ENCODE results near the gene BBS7. TPM values are rescaled to one million over a fixed set of nuclear protein-coding genes. Genes with fewer than 3 reads are reported as not detected.

BBS7 gene
- total and polyA plus RNA-seq, 2 of the 13 experiments (the other 11 are each of a cell fraction or from before 2014, with no cell fraction given): 9.0 to 15.7 TPM

DNA sequence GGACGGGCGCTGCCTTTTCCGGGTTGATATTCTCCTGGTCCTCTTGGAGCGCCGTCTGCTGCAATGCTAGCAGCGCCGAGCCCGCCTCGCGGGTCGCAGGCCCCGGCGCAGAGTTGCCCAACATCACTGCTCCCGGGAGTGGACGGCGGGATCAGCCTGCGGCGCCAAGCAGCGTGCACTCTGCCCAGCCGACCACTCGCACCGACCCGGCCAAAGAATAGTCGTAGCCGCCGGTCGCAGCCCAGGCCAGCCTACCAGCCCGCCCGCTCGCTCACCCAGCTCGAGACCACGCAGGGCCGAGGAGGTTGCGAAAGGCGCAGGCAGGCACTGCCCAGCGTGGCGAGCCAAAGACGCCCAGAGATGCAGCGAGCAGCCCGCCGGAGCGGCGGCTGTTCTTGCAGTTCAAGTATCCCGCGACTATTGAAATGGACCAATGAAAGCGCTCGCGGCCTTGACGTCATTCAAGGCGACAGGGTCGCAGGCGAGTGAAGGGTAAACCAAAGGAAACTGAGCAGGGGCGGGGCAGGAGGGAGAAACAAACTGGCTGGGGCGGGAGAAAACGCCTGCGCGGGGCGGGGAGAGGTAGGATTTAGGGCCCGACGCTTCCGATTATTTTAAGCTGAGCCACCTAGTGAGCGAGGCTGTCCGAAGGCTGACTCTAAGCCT, 46.6 kb downstream of the BBS7 start, which contains the start of gene CCNA2 (continued):
- peak; percentile 14 for TF ChIP-seq TBL1XR1 (IDR thresholded peaks at IDR 0.05; ENCODE audit: borderline replicate concordance, low read length, partially characterized antibody)
- 0 out of 2 replicates have a peak, but pooled peaks have one; percentile 28 for TF ChIP-seq RCOR2 (CRISPR knock-in tag; IDR thresholded peaks at IDR 0.05)
- TF ChIP-seq, protein P1, sequence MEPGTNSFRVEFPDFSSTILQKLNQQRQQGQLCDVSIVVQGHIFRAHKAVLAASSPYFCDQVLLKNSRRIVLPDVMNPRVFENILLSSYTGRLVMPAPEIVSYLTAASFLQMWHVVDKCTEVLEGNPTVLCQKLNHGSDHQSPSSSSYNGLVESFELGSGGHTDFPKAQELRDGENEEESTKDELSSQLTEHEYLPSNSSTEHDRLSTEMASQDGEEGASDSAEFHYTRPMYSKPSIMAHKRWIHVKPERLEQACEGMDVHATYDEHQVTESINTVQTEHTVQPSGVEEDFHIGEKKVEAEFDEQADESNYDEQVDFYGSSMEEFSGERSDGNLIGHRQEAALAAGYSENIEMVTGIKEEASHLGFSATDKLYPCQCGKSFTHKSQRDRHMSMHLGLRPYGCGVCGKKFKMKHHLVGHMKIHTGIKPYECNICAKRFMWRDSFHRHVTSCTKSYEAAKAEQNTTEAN (CRISPR knock-in tag; conservative IDR thresholded peaks at IDR 0.05): 0 out of 2 replicates have a peak, but pooled peaks have one; percentile 19
- peak; percentile 79 for TF ChIP-seq ZNF501 (CRISPR knock-in tag; IDR thresholded peaks at IDR 0.05)
- TF ChIP-seq, protein P2, sequence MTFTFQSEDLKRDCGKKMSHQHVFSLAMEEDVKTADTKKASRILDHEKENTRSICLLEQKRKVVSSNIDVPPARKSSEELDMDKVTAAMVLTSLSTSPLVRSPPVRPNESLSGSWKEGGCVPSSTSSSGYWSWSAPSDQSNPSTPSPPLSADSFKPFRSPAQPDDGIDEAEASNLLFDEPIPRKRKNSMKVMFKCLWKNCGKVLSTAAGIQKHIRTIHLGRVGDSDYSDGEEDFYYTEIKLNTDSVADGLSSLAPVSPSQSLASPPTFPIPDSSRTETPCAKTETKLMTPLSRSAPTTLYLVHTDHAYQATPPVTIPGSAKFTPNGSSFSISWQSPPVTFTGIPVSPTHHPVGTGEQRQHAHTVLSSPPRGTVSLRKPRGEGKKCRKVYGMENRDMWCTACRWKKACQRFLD (CRISPR knock-in tag; IDR thresholded peaks at IDR 0.05; ENCODE audit: borderline replicate concordance): peak; percentile 28; the same call in 1 of the 2 replicates
- TF ChIP-seq, protein P3, sequence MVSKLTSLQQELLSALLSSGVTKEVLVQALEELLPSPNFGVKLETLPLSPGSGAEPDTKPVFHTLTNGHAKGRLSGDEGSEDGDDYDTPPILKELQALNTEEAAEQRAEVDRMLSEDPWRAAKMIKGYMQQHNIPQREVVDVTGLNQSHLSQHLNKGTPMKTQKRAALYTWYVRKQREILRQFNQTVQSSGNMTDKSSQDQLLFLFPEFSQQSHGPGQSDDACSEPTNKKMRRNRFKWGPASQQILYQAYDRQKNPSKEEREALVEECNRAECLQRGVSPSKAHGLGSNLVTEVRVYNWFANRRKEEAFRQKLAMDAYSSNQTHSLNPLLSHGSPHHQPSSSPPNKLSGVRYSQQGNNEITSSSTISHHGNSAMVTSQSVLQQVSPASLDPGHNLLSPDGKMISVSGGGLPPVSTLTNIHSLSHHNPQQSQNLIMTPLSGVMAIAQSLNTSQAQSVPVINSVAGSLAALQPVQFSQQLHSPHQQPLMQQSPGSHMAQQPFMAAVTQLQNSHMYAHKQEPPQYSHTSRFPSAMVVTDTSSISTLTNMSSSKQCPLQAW (CRISPR knock-in tag; IDR thresholded peaks at IDR 0.05): no peak
- TF ChIP-seq ZNF619 (CRISPR knock-in tag; IDR thresholded peaks at IDR 0.05): no peak
- 0 out of 2 replicates have a peak, but pooled peaks have one; percentile 58 for TF ChIP-seq ZNF552 (CRISPR knock-in tag; IDR thresholded peaks at IDR 0.05; ENCODE audit: borderline replicate concordance)
- TF ChIP-seq, protein P4, sequence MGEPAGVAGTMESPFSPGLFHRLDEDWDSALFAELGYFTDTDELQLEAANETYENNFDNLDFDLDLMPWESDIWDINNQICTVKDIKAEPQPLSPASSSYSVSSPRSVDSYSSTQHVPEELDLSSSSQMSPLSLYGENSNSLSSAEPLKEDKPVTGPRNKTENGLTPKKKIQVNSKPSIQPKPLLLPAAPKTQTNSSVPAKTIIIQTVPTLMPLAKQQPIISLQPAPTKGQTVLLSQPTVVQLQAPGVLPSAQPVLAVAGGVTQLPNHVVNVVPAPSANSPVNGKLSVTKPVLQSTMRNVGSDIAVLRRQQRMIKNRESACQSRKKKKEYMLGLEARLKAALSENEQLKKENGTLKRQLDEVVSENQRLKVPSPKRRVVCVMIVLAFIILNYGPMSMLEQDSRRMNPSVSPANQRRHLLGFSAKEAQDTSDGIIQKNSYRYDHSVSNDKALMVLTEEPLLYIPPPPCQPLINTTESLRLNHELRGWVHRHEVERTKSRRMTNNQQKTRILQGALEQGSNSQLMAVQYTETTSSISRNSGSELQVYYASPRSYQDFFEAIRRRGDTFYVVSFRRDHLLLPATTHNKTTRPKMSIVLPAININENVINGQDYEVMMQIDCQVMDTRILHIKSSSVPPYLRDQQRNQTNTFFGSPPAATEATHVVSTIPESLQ (CRISPR knock-in tag; conservative IDR thresholded peaks at IDR 0.05): no peak
- 0 out of 2 replicates have a peak, but pooled peaks have one; percentile 26 for TF ChIP-seq TP53 (CRISPR knock-in tag; conservative IDR thresholded peaks at IDR 0.05)
- TF ChIP-seq, protein P5, sequence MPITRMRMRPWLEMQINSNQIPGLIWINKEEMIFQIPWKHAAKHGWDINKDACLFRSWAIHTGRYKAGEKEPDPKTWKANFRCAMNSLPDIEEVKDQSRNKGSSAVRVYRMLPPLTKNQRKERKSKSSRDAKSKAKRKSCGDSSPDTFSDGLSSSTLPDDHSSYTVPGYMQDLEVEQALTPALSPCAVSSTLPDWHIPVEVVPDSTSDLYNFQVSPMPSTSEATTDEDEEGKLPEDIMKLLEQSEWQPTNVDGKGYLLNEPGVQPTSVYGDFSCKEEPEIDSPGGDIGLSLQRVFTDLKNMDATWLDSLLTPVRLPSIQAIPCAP (CRISPR knock-in tag; IDR thresholded peaks at IDR 0.05; ENCODE audit: low read depth): no peak
- TF ChIP-seq KDM2A (CRISPR knock-in tag; IDR thresholded peaks at IDR 0.05; ENCODE audit: borderline replicate concordance, low read depth): peak; percentile 97
- TF ChIP-seq HNRNPUL1 (IDR thresholded peaks at IDR 0.05; ENCODE audit: low read depth, low read length): no peak
- peak; percentile 97 for TF ChIP-seq CREB1 (IDR thresholded peaks at IDR 0.05)
- TF ChIP-seq CREB1 (CRISPR knock-in tag; IDR thresholded peaks at IDR 0.05): peak; percentile 100
- TF ChIP-seq ZNF546 (CRISPR knock-in tag; conservative IDR thresholded peaks at IDR 0.05): 0 out of 2 replicates have a peak, but pooled peaks have one; percentile 15
- TF ChIP-seq CHD2 (IDR thresholded peaks at IDR 0.05; ENCODE audit: low read depth, low read length): no peak
- TF ChIP-seq, protein P6, sequence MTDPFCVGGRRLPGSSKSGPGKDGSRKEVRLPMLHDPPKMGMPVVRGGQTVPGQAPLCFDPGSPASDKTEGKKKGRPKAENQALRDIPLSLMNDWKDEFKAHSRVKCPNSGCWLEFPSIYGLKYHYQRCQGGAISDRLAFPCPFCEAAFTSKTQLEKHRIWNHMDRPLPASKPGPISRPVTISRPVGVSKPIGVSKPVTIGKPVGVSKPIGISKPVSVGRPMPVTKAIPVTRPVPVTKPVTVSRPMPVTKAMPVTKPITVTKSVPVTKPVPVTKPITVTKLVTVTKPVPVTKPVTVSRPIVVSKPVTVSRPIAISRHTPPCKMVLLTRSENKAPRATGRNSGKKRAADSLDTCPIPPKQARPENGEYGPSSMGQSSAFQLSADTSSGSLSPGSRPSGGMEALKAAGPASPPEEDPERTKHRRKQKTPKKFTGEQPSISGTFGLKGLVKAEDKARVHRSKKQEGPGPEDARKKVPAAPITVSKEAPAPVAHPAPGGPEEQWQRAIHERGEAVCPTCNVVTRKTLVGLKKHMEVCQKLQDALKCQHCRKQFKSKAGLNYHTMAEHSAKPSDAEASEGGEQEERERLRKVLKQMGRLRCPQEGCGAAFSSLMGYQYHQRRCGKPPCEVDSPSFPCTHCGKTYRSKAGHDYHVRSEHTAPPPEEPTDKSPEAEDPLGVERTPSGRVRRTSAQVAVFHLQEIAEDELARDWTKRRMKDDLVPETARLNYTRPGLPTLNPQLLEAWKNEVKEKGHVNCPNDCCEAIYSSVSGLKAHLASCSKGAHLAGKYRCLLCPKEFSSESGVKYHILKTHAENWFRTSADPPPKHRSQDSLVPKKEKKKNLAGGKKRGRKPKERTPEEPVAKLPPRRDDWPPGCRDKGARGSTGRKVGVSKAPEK (CRISPR knock-in tag; IDR thresholded peaks at IDR 0.05; ENCODE audit: borderline replicate concordance): no peak

All from HepG2 (cell line).